K562 (cell line): ENCODE results near the gene RIPK3. TPM values are rescaled to one million over a fixed set of nuclear protein-coding genes. Genes with fewer than 3 reads are reported as not detected.

Experiments
- MGA ChIP-seq: fragments of 450-650 bp; IDR thresholded peaks from 2 replicates; pipeline ENCODE4 v1.6.1; 2016; ENCODE audit warnings: mild to moderate bottlenecking, moderate library complexity
- polyA plus RNA-seq, 8 experiments: library from polyadenylated mRNA; depleted of rRNA in 4 of 8; stranded (reverse) in 5 of 8; unstranded in 3 of 8; fragments of >200 nt; fragmentation: Nextera tagmentation in 2 of 8; fragmentation: Illumina TruSeq in 1 of 8; extraction: Ambion mirVana in 2 of 8; extraction: Trizol in 1 of 8; gene quantifications; 2 replicates each; pipeline versions ENCODE4 v1.2.1 to v1.2.3, GENCODE V29; 2011 to 2014; ENCODE audit warnings: inconsistent platforms in 1 of 8, missing spikeins in 1 of 8
- total RNA-seq, 7 experiments: library from RNA; depleted of rRNA in 6 of 7; stranded (reverse); fragments of >200 nt in 6 of 7; fragmentation: Illumina TruSeq in 2 of 7; extraction: Trizol in 2 of 7; gene quantifications; 2 replicates each; pipeline versions ENCODE4 v1.2.1 to v1.2.3, GENCODE V29; 2011 to 2021; ENCODE audit warnings: low replicate concordance in 1 of 7

RIPK3 gene
- total and polyA plus RNA-seq, 9 of the 15 experiments (the other 6 are each of a cell fraction or from before 2014, with no cell fraction given), result 0.03 to 0.43 (median 0.28) TPM; not detected in 3

DNA sequence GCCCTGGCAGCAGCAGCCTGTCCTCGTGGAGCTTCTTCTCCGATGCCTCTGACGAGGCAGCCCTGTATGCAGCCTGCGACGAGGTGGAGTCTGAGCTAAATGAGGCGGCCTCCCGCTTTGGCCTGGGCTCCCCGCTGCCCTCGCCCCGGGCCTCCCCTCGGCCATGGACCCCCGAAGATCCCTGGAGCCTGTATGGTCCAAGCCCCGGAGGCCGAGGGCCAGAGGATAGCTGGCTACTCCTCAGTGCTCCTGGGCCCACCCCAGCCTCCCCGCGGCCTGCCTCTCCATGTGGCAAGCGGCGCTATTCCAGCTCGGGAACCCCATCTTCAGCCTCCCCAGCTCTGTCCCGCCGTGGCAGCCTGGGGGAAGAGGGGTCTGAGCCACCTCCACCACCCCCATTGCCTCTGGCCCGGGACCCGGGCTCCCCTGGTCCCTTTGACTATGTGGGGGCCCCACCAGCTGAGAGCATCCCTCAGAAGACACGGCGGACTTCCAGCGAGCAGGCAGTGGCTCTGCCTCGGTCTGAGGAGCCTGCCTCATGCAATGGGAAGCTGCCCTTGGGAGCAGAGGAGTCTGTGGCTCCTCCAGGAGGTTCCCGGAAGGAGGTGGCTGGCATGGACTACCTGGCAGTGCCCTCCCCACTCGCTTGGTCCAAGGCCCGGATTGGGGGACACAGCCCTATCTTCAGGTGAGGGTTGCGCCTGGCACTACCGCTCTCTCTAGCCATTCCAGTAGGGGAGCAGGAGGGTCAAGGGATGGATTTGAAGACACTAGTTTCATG is 30.3 kb upstream of the RIPK3 start (continued):
- TF ChIP-seq MGA, result no peak
